ENCODE data around the gene TSTD2.

TSTD2 gene

GRCh38 chr9:97601228-97601898 lies 31.8 kb downstream of the TSTD2 start:
- Histone ChIP-seq H3K4me3 (ENCODE audit: low read length) (no peak overlapping the region), H3K9me3 (replicated peaks; ENCODE audit: insufficient read depth, low read length) (no peaks in the 10 kb centered on the region), H3K27me3 (replicated peaks; ENCODE audit: insufficient read depth, low read length) (no peaks in the 10 kb centered on the region), H4K20me1 (ENCODE audit: insufficient read depth, low read length) (no peaks in the 10 kb centered on the region), H3K27ac (ENCODE audit: low read length) (no peak overlapping the region), H3K9me2 (replicated peaks; ENCODE audit: insufficient read depth, low read length) (no peaks in the 10 kb centered on the region), H3K9ac (ENCODE audit: low read length) (no peak overlapping the region), H2AFZ (ENCODE audit: low read length) (no peak overlapping the region), H3K79me2 (ENCODE audit: low read length) (no peaks in the 10 kb centered on the region), H3K36me3 (replicated peaks; ENCODE audit: insufficient read depth, low read length) (0 out of 2 replicates have a peak, but pooled peaks cover 2% of the 10 kb centered on the region), H3K4me2 (ENCODE audit: low read depth, low read length) (no peak overlapping the region), H3F3A (ENCODE audit: insufficient read depth, low read length) (0 out of 2 replicates have a peak, but pooled peaks cover 3% of the 10 kb centered on the region), H3K4me1 (ENCODE audit: low read length) (peaks cover 16% of the 10 kb centered on the region)
- no peak for TF ChIP-seq EZH2phosphoT487 (IDR thresholded peaks at IDR 0.05; ENCODE audit: low read length)
- TF ChIP-seq EZH2 (optimal IDR thresholded peaks at IDR 0.05; ENCODE audit: low read depth, low read length): no peak
- no peak for TF ChIP-seq CTCF (IDR thresholded peaks at IDR 0.05; ENCODE audit: low read length)
- DNase-seq: no peak

GRCh38 chr9:97600531-97601227 lies 32.5 kb downstream of the TSTD2 start:
- Histone ChIP-seq H2AFZ (ENCODE audit: low read length) (no peak overlapping the region), H3K9me2 (replicated peaks; ENCODE audit: insufficient read depth, low read length) (no peaks in the 10 kb centered on the region), H4K20me1 (ENCODE audit: insufficient read depth, low read length) (no peaks in the 10 kb centered on the region), H3K79me2 (ENCODE audit: low read length) (no peaks in the 10 kb centered on the region), H3K27me3 (replicated peaks; ENCODE audit: insufficient read depth, low read length) (no peaks in the 10 kb centered on the region), H3K4me2 (ENCODE audit: low read depth, low read length) (no peak overlapping the region), H3K36me3 (replicated peaks; ENCODE audit: insufficient read depth, low read length) (0 out of 2 replicates have a peak, but pooled peaks cover 2% of the 10 kb centered on the region), H3K9ac (ENCODE audit: low read length) (no peak overlapping the region), H3F3A (ENCODE audit: insufficient read depth, low read length) (0 out of 2 replicates have a peak, but pooled peaks cover 3% of the 10 kb centered on the region), H3K9me3 (replicated peaks; ENCODE audit: insufficient read depth, low read length) (no peaks in the 10 kb centered on the region), H3K27ac (ENCODE audit: low read length) (no peak overlapping the region), H3K4me3 (ENCODE audit: low read length) (no peak overlapping the region), H3K4me1 (ENCODE audit: low read length) (peaks cover 16% of the 10 kb centered on the region)
- DNase-seq: no peak
- TF ChIP-seq EZH2phosphoT487 (IDR thresholded peaks at IDR 0.05; ENCODE audit: low read length): no peak
- no peak for TF ChIP-seq EZH2 (optimal IDR thresholded peaks at IDR 0.05; ENCODE audit: low read depth, low read length)

- no peak overlapping the region for H3K4me3 ChIP-seq (ENCODE audit: low read length)
- no peak overlapping the region for H2AFZ ChIP-seq (ENCODE audit: low read length)
- peak overlapping the region; percentile 12; the same call in 1 of the 2 replicates for H3K27ac ChIP-seq (ENCODE audit: low read length)
- no peaks in the 10 kb centered on the region for H3K27me3 ChIP-seq (replicated peaks; ENCODE audit: insufficient read depth, low read length)
- no peaks in the 10 kb centered on the region for H3K9me2 ChIP-seq (replicated peaks; ENCODE audit: insufficient read depth, low read length)
- H3K4me1 ChIP-seq (ENCODE audit: low read length): peaks cover 16% of the 10 kb centered on the region
- 0 out of 2 replicates have a peak, but pooled peaks cover 3% of the 10 kb centered on the region for H3F3A ChIP-seq (ENCODE audit: insufficient read depth, low read length)
- no peaks in the 10 kb centered on the region for H3K9me3 ChIP-seq (replicated peaks; ENCODE audit: insufficient read depth, low read length)
- peak; percentile 17 for DNase-seq
- TF ChIP-seq CTCF (IDR thresholded peaks at IDR 0.05; ENCODE audit: low read length) (no peak), EZH2 (optimal IDR thresholded peaks at IDR 0.05; ENCODE audit: low read depth, low read length) (no peak), EZH2phosphoT487 (IDR thresholded peaks at IDR 0.05; ENCODE audit: low read length) (no peak)
- H3K4me2 ChIP-seq (ENCODE audit: low read depth, low read length): no peak overlapping the region
- H4K20me1 ChIP-seq (ENCODE audit: insufficient read depth, low read length): no peaks in the 10 kb centered on the region
- no peak overlapping the region for H3K9ac ChIP-seq (ENCODE audit: low read length)
- H3K36me3 ChIP-seq (replicated peaks; ENCODE audit: insufficient read depth, low read length): 0 out of 2 replicates have a peak, but pooled peaks cover 2% of the 10 kb centered on the region
- H3K79me2 ChIP-seq (ENCODE audit: low read length): no peaks in the 10 kb centered on the region
These were observed 33.8 kb downstream of the TSTD2 start for GRCh38 chr9:97599314-97599846.

Data from MM.1S (cell line).